ENCODE data around the gene EFHB.
"Not testable (repeated sequence)": the region's sequence is repeated elsewhere in the genome, so short reads cannot be mapped to it uniquely, and the experiment has no call there.

EFHB gene

GRCh38 chr3:19931767-19932188, 2.2 kb downstream of the EFHB start:
- DNase-seq (ENCODE audit: low read depth in 3 of 3), result no peak

- peak in 1 of 3 experiments; percentile 38 for DNase-seq (ENCODE audit: low read depth in 3 of 3)
Measured at GRCh38 chr3:19931180-19931692, 2.8 kb downstream of the EFHB start.

DNA sequence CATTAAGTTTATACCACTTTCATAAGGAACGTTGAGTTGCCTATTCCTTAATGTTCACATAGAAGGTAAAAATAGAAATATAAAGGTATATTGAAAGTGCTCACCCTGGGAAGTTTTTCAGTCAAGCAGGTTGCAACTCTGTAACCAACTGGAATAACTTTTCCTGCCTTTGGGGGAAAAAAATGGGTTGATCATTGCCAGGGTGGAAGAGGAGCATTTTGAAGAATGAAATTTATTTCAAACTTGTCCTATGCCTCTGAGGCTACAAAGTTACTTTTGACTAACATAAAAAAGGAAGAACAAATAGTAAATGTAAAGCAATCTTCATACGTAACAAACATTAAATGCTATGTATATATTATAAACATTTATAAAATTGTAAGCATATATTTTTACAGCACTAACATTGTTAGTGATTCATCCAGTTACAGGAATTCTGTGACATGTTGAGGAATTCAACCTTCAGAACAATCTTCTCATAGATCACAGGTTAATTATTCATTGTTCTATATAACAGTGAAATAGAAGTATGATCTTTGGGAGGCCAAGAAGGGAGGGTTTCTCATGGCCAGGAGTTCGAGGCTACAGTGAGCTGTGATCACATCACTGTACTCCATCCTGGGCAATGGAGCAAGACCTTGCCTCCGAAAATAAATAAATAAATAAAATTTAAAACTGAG, 13.5 kb downstream of the EFHB start:
- no peak for DNase-seq (ENCODE audit: low read depth in 3 of 3)

GRCh38 chr3:19917167-19917566, 16.9 kb downstream of the EFHB start:
- no peak for DNase-seq (ENCODE audit: low read depth in 3 of 3)

DNA sequence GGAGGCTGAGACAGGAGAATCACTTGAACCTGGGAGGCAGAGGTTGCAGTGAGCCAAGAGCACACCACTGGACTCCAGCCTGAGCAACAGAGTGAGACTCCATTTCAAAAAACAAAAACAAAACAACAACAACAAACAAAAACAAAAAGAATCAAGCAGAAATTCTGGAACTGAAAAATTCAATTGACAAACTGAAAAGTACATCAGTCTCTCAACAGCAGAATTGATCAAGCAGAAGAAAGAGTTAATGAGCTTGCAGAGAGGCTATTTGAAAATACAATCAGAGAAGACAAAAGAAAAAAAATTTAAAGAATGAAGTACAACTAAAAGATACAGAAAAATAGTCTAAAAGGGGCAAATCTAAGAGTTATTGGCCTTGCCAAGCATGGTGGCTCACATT, 22.6 kb downstream of the EFHB start:
- DNase-seq (ENCODE audit: low read depth in 3 of 3), result no peak

DNA sequence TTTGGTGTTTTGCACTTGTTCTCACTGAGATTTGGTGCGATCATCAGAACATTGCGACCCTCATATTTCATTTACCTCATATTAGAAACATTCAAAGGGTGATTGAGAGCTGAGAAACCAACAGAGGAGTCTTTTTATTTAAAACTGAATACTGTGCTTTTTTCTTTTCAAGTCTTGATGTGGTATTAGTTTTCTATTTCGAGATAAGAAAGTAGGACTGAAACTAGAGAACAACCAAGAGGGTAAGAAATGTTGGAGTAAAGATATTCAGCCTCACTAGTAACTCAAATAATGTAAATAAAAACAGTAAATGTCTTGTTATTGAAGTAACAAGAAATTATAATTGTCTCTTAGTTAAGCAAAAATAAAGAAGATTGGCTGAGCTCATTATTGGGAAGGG, 26.5 kb downstream of the EFHB start:
- no peak for DNase-seq (ENCODE audit: low read depth in 3 of 3)

DNA sequence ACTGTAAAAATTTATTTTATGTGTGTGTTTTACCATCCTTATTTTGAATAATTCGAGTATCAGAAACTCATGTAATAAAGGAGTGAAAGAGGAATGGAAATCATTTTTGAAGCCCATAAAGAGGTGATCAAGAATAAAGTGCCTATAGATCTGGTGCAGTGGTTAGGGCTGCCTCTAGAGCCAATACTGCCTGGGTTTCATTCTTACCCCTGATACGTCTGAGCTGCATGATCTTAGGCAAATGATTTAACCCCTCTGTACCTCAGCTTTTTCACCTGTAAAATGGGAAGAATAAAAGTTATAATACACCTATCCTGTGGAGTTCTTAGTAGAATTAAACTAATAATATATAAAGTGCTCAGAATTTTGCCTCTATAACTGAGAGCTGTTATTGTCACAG, 30.4 kb downstream of the EFHB start:
- DNase-seq (ENCODE audit: low read depth in 3 of 3), result no peak

DNA sequence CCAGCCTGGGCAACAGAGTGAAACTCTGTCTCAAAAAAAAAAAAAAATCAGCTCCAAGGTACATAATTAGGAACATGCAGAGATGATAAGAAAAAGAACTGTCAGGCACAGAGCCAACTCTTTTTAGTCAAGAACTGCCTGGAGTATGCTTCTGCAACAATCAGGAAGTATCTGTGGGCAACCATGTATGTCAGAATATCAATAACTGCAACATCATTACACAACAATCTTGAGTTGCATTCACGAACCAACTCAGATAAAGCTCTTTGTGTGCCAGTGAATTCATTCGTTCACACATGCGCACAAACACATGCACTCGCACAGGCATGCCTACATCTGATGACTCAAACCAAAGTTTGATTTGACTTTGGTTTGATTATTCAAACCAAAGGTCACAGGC, 32.1 kb downstream of the EFHB start:
- DNase-seq (ENCODE audit: low read depth in 3 of 3), result no peak

DNA sequence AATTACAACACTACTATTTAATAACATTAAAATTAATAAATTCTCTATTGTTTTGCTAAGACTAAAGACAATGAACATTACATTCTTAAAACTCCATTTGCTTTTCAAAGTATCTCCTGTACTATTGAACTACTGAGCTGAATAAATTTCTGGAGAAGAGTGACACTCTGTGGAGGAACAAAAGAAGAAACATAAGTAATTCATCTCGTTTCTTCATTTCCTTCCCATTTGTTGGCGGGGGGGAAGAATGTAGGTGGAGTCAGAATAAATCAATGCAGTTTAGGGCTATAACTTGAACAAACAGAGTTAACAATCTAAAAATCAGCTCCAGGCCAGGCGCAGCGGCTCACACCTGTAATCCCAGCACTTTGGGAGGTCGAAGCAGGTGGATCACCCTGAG, 32.7 kb downstream of the EFHB start:
- no peak for DNase-seq (ENCODE audit: low read depth in 3 of 3)

- not testable (repeated sequence) for DNase-seq (ENCODE audit: low read depth in 3 of 3)
Measured at GRCh38 chr3:19899833-19900232, 34.2 kb downstream of the EFHB start.

GRCh38 chr3:19899264-19899663, 34.8 kb downstream of the EFHB start:
- DNase-seq (ENCODE audit: low read depth in 3 of 3), result no peak

GRCh38 chr3:19898721-19899120, 35.3 kb downstream of the EFHB start:
- DNase-seq (ENCODE audit: low read depth in 3 of 3), result no peak

DNA sequence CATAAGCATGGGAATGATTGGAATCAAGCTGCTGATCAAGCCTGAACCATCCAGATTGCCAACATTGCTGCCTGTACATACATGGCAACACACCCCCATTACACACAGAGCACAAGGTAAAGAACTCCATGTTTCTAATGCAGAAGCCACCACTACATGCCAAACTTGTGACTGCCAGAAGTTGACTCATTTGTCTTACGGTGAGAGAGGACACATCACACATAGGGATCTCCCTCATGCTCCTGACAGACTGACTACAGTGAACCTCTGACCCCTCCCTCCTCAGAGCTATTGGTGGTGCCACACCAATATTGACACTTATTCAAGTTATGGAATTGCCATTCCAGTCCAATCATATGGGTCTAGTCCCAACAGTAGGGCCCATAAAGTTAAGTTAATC, 42.3 kb downstream of the EFHB start:
- no peak for DNase-seq (ENCODE audit: low read depth in 3 of 3)

GRCh38 chr3:19888428-19889152, 45.4 kb downstream of the EFHB start:
- no peak for DNase-seq (ENCODE audit: low read depth in 3 of 3)

DNA sequence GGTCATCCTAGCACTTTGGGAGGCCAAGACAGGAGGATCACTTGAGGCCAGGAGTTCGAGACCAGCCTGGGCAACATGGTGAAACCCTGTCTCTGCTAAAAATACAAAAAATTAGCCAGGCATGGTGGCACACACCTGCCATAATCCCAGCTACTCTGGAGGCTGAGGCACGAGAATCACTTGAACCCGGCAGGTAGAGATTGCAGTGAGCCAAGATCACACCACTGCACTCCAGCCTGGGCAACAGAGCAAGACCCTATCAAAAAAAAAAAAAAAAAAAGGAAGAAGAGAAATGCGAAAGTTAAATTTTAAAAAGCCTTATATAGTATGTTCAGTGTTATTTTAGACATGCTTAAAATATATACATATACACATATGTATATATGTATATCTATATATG, 46.9 kb downstream of the EFHB start:
- DNase-seq (ENCODE audit: low read depth in 3 of 3), result not testable (repeated sequence)

DNA sequence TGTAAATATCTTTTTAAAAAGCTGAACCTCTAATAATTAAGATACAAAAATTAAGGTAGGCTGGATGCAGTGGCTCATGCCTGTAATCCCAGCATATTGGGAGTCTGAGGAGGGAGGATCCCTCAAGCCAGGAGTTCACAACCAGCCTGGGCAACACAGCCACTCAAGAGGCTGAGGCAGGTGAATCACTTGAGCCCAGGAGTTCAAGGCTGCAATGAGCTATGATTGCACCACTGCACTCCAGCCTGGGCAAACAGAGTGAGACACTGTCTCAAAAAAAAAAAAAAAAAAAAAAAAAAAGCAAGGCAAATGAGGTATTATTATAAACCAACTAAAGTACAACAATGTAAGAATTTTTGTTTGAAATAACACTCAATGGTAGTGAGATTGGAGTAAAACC, 47.6 kb downstream of the EFHB start:
- no peak for DNase-seq (ENCODE audit: low read depth in 3 of 3)

- DNase-seq (ENCODE audit: low read depth in 3 of 3), result no peak
Measured at GRCh38 chr3:19885468-19885867, 48.5 kb downstream of the EFHB start.

- DNase-seq (ENCODE audit: low read depth in 3 of 3), result no peak
Measured at GRCh38 chr3:19881852-19882251, 52.2 kb downstream of the EFHB start.

DNA sequence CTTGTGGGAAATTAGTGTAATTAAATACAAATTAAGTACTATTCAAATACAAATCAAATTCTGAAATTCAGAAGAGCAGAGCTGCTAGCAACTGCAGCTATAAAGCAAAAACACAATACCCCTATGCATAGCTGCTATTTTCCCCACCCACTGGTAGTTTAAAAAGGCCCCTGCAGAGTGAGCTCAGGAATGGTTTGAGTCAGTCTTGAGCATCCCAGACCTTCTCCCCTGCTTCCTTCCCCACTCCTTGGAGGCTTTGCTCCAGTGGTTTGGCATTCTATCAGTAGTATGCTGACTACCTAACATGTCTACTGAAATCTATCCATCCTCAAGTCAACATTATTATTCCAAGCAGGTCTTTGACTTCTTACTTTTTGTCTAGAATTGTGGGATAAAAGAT, 53.0 kb downstream of the EFHB start:
- DNase-seq (ENCODE audit: low read depth in 3 of 3), result no peak

GRCh38 chr3:19877656-19878055, 56.4 kb downstream of the EFHB start:
- no peak for DNase-seq (ENCODE audit: low read depth in 3 of 3)

- peak in 1 of 3 experiments; percentile 9 for DNase-seq (ENCODE audit: low read depth in 3 of 3)
Measured at GRCh38 chr3:19866751-19867347, 67.2 kb downstream of the EFHB start.

DNA sequence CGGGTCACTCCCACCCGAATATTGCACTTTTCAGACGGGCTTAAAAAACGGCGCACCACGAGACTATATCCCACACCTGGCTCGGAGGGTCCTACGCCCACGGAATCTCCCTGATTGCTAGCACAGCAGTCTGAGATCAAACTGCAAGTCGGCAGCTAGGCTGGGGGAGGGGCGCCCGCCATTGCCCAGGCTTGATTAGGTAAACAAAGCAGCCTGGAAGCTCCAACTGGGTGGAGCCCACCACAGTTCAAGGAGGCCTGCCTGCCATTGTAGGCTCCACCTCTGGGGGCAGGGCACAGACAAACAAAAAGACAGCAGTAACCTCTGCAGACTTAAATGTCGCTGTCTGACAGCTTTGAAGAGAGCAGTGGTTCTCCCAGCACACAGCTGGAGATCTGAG, 78.7 kb downstream of the EFHB start:
- not testable (repeated sequence) for DNase-seq (ENCODE audit: low read depth in 3 of 3)

GRCh38 chr3:19846609-19847008, 87.4 kb downstream of the EFHB start:
- not testable (repeated sequence) for DNase-seq (ENCODE audit: low read depth in 3 of 3)

Measured in stimulated activated CD4-positive, alpha-beta T cell treated with anti-CD3 and anti-CD28 coated beads, TNF-alpha, amount 100 ng/mL, for 24 hours (primary cell).